Measurements from ENCODE around the gene RASSF4.

Gene RASSF4

GRCh38 chr10:44975431-44976331 lies 16.1 kb downstream of the RASSF4 start:
- H4K20me1 ChIP-seq = peaks cover 0 to 49% (median 16%) of the 10 kb centered on the region in 11 experiments; a peak in 9 of 22 replicates
- peak overlapping the region; percentile 92 to 100 (median 99) for H3K4me2 ChIP-seq
- no peaks in the 10 kb centered on the region for H3K9me3 ChIP-seq (replicated peaks in 1 of 11)
- peak overlapping the region; percentile 22 to 86 (median 80); a peak in 19 of 22 replicates for H3K9ac ChIP-seq
- H3K4me3 ChIP-seq = peak overlapping the region; percentile 31 to 68 (median 63); a peak in 15 of 20 replicates
- no peaks in the 10 kb centered on the region for H3K27me3 ChIP-seq
- peaks cover 85 to 99% (median 98%) of the 10 kb centered on the region in 10 experiments for H3K4me1 ChIP-seq
- peaks cover 0 to 88% (median 24%) of the 10 kb centered on the region in 11 experiments; a peak in 18 of 22 replicates for H3K36me3 ChIP-seq
- H3K27ac ChIP-seq = peak overlapping the region in 10 of 11 experiments; percentile 26 to 98 (median 92); a peak in 17 of 22 replicates
- no peak for TF ChIP-seq Cebpa-rat (IDR thresholded peaks at IDR 0.05)

- H3K27me3 ChIP-seq = no peaks in the 10 kb centered on the region
- peak overlapping the region; percentile 90 to 100 (median 97) for H3K4me2 ChIP-seq
- no peak for TF ChIP-seq Cebpa-rat (IDR thresholded peaks at IDR 0.05)
- no peaks in the 10 kb centered on the region for H3K9me3 ChIP-seq (replicated peaks in 1 of 11)
- peaks cover 94 to 99% (median 98%) of the 10 kb centered on the region in 10 experiments for H3K4me1 ChIP-seq
- peak overlapping the region; percentile 71 to 86 (median 78); a peak in 21 of 22 replicates for H3K9ac ChIP-seq
- H3K27ac ChIP-seq = peak overlapping the region in 9 of 11 experiments; percentile 24 to 81 (median 76); a peak in 14 of 22 replicates
- peaks cover 0 to 88% (median 15%) of the 10 kb centered on the region in 11 experiments; a peak in 16 of 22 replicates for H3K36me3 ChIP-seq
- H3K4me3 ChIP-seq = peak overlapping the region; percentile 61 to 68 (median 64); a peak in 19 of 20 replicates
- peaks cover 0 to 58% (median 17%) of the 10 kb centered on the region in 11 experiments; a peak in 10 of 22 replicates for H4K20me1 ChIP-seq
Observed at GRCh38 chr10:44976352-44977198, 17.0 kb downstream of the RASSF4 start.

GRCh38 chr10:44977287-44978212 lies 17.9 kb downstream of the RASSF4 start:
- Histone ChIP-seq H3K4me3 (peak overlapping the region; percentile 61 to 68 (median 64)), H3K9me3 (replicated peaks in 1 of 11) (no peaks in the 10 kb centered on the region), H3K9ac (peak overlapping the region; percentile 71 to 86 (median 78)), H3K27me3 (no peaks in the 10 kb centered on the region), H3K4me2 (peak overlapping the region; percentile 90 to 100 (median 97)), H3K27ac (peak overlapping the region; percentile 47 to 81 (median 76)), H4K20me1 (peaks cover 0 to 68% (median 17%) of the 10 kb centered on the region in 11 experiments; a peak in 11 of 22 replicates), H3K36me3 (peaks cover 0 to 88% (median 6%) of the 10 kb centered on the region in 11 experiments; a peak in 12 of 22 replicates), H3K4me1 (peaks cover 97 to 99% (median 98%) of the 10 kb centered on the region in 10 experiments)
- TF ChIP-seq Cebpa-rat (IDR thresholded peaks at IDR 0.05) = no peak

- H3K4me3 ChIP-seq = peak overlapping the region; percentile 61 to 68 (median 64)
- H3K9me3 ChIP-seq (replicated peaks in 1 of 11) = no peaks in the 10 kb centered on the region
- peak overlapping the region; percentile 90 to 100 (median 97) for H3K4me2 ChIP-seq
- H3K27me3 ChIP-seq = no peaks in the 10 kb centered on the region
- TF ChIP-seq Cebpa-rat (IDR thresholded peaks at IDR 0.05) = no peak
- H3K9ac ChIP-seq = peak overlapping the region; percentile 71 to 86 (median 78)
- H4K20me1 ChIP-seq = peaks cover 0 to 74% (median 17%) of the 10 kb centered on the region in 11 experiments; a peak in 11 of 22 replicates
- peak overlapping the region; percentile 47 to 81 (median 76) for H3K27ac ChIP-seq
- H3K36me3 ChIP-seq = peaks cover 0 to 88% (median 6%) of the 10 kb centered on the region in 11 experiments; a peak in 11 of 22 replicates
- peaks cover 94 to 98% (median 98%) of the 10 kb centered on the region in 10 experiments for H3K4me1 ChIP-seq
Observed at GRCh38 chr10:44978213-44978569, 18.6 kb downstream of the RASSF4 start.

GRCh38 chr10:44978570-44979280 lies 19.1 kb downstream of the RASSF4 start, which contains the start of gene DEPP1:
DEPP1 (minus strand) TSS chr10:44978809; CDS start chr10:44978030, 779 bp downstream.
- no peak for TF ChIP-seq Cebpa-rat (IDR thresholded peaks at IDR 0.05)
- peak within 1 kb of the TSS; percentile 71 to 86 (median 78) for H3K9ac ChIP-seq
- H3K36me3 ChIP-seq = peaks cover 0 to 88% (median 7%) of the 10 kb centered on the region in 11 experiments; a peak in 11 of 22 replicates
- peak within 1 kb of the TSS; percentile 90 to 100 (median 97) for H3K4me2 ChIP-seq
- H3K27me3 ChIP-seq = no peaks in the 10 kb centered on the region
- H4K20me1 ChIP-seq = peaks cover 0 to 80% (median 17%) of the 10 kb centered on the region in 11 experiments; a peak in 11 of 22 replicates
- H3K9me3 ChIP-seq (replicated peaks in 1 of 11) = no peaks in the 10 kb centered on the region
- H3K27ac ChIP-seq = peak within 1 kb of the TSS; percentile 47 to 81 (median 76)
- H3K4me3 ChIP-seq = peak within 1 kb of the TSS; percentile 61 to 68 (median 64)
- peaks cover 89 to 98% (median 97%) of the 10 kb centered on the region in 10 experiments for H3K4me1 ChIP-seq

- peak overlapping the region; percentile 90 to 100 (median 97) for H3K4me2 ChIP-seq
- H3K4me3 ChIP-seq = peak overlapping the region in 3 of 10 experiments; percentile 62 to 68 (median 67); a peak in 4 of 20 replicates
- peaks cover 0 to 88% (median 16%) of the 10 kb centered on the region in 11 experiments; a peak in 15 of 22 replicates for H3K36me3 ChIP-seq
- H3K9me3 ChIP-seq (replicated peaks in 1 of 11) = no peaks in the 10 kb centered on the region
- peaks cover 0 to 88% (median 17%) of the 10 kb centered on the region in 11 experiments; a peak in 11 of 22 replicates for H4K20me1 ChIP-seq
- peaks cover 81 to 98% (median 90%) of the 10 kb centered on the region in 10 experiments for H3K4me1 ChIP-seq
- H3K27me3 ChIP-seq = no peaks in the 10 kb centered on the region
- peak overlapping the region; percentile 47 to 81 (median 76); a peak in 19 of 22 replicates for H3K27ac ChIP-seq
- TF ChIP-seq Cebpa-rat (IDR thresholded peaks at IDR 0.05) = no peak
- peak overlapping the region; percentile 71 to 86 (median 78); a peak in 20 of 22 replicates for H3K9ac ChIP-seq
Observed at GRCh38 chr10:44979281-44980191, 19.9 kb downstream of the RASSF4 start.

Measured in BLaER1 treated with 17β-estradiol and CSF1 and Interleukin-3, amounts not matched to agents 10 nM and 100 nM (cell line).